EL (cell line): ENCODE data around the gene CPA1.
A peak's percentile ranks its signal among the peaks of the same experiment; 100 is the strongest.

Source experiments
- DNase-seq: peaks from one replicate; pipeline ENCODE4 v3.0.0-alpha.2; 2016

Gene CPA1

DNA sequence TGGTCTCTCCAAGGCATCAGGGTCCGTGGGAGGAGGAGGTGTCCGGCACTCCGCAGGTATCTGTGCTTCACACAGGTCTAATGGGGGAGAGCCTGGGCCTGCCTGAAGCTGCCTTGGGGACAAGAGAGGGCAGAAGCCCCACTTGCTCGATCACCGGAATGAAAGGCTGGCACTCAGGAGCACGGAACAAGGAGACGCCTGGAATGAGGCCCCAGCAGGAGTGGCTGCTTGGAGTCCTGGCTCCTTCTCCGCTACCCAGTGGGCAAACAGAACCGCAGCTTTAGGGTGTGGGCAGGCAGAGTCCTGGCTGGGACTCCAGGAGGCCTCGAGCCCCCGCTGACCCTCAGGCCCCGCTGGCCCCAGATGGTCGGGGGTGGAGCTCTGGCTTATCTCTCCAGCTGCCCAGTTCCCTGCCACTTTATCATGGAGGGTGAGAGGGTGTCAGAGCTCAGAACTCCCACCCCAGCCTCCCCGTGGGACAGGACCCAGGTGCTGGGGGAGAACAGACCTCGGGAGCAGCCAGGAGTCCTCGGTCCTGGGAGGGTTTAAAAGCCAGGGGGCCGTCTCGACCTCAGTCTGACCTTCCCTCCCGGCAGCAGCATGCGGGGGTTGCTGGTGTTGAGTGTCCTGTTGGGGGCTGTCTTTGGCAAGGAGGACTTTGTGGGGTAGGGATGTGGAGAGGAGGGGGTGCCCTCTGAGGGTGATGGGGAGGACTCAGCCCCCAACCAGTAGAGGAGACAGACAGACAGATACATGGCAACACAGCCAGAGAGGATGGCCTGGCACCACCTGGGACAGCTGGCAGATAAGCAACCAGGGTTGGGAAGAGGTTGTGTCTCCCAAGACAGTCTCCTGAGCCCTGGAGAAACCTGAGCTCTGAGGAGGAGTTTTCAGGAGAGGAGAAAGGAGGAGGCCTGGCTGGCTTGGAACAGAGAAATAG lies at the start of gene CPA1:
CPA1 (plus strand) TSS at position 574 of the 940 bp plus-strand sequence; CDS start at position 601, 27 bp downstream.
- DNase-seq, result no peak

DNA sequence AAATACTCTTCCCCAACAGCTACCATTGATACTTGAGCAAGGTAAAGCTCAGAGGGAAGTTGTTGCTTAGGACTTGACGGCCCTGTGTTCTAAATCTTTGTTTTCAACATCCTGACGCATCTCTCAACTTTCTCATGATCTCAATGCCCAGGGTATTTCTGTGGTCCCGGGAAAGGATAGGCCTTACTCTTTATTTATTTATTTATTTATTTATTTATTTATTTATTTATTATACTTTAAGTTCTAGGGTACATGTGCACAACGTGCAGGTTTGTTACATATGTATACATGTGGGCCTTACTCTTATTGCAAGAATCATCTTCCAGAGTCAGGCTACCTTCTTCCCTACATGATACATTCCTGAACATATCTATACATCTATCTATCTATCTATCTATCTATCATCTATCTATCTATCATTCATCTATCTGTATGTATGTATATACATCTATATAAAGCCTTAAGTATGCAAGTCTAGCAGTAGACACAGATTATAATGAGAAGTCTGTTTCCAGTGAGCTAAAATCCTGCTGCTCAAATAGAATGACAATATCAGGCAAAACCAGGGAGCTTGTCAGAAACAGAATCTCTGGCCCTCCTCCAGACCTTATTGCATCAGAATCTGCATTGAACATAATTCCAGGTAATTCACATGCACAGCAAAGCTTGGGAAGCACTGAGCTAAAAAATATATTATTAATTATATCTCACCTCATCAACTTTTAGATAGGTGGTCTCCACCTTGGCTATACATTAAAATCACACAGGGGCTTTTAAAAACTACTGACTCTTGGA lies 47.8 kb upstream of the CPA1 start:
- no peak for DNase-seq

DNA sequence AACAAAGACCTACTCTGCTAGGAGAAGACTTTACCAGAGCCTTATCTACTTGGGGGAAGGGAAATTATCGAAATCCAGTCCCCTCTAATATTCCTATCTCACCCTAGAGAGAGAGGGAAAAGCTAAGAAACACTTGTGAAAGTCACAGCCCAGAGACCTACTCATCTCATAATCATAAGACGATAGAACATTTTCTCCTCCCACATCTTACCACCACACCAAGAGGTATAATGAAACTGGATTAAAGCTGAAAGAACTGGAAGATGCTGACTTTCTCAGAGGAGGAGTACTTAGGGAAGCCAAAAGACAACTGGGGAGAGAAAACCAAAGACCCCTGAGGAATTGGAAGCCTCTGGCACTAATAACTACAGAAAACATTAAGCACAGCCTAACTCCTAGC lies 46.5 kb upstream of the CPA1 start:
- no peak for DNase-seq

DNA sequence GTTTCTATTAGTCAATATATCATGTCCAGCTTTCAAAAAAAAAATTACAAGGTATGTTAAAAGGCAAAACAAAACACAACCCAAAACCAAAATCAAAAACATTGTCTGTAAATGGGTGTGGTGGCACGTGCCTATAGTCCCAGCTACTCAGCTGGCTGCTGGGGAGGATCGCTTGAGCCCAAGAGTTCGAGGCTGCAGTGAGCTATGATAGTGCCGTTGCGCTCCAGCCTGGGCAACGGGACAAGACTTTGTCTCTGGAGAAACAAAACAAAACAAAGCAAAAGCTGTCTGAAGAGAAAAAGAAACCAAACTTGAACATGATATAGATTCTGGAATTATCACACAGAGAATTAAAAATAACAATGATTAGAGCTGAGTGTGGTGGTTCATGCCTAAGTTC lies 46.0 kb upstream of the CPA1 start:
- no peak for DNase-seq

DNA sequence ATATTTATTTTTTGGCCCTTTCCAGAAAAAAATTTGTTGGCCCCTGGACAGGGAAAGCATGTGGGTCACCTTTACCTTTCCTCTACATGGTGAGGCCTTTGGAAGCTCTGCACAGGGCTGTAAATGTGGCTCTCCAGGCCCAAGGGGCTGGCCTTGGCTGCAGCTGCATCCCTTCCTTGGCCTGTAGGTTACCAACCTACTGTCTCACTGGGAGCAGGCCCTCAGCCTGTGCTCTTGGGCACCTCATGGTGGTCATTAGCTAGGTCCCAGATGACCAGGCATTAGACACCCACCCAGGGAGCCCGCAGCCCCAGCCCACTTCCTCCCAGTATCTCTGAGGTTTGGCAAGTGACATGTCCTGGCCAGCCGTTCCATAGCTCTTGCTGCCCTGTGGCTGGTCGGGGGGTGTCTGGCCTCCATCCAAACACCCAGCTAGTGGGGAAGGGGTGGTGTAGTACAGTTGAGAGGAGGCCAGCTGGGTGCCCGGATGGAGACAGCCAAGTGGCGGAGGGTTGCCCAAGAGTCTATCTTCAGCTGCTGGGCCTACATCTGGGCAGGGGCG lies 42.8 kb upstream of the CPA1 start:
- DNase-seq, result no peak

DNA sequence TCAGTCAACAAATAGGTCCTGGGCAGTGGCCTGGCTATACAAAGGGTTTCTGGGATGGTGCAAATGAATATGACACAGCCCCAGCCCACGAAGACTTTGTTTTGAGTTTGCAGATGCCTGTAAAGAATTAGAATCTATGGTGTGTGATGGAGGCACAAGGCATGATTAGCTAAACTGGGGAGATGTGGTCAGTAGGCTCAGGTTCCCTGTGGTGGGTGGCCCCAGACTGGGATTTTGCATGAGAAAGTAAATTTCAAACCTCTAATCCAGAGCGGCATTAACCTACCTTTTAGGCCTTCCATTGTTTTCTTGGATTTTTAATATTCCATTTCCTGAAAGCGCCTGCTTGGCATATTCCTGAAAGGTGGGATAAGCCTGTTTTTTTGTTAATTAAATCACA lies 42.1 kb upstream of the CPA1 start:
- DNase-seq, result no peak

DNA sequence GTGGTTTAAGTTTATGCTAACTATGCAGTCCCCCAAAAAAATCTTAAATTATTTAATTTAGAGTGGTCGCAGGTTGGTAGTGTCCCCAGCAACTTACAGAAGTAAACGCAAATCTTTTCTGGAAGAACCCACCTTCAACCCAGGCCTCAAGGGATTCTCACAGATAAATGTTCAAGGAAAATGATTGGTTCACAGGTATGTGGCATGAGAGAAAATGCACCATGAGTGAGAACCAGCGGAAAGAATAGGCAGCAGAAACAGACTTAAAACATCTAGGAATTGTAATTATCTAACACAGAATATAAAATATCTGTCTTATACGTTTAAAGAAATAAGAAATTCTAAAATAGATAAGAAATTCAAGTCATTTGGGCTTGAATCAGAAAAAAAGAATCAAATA lies 38.4 kb upstream of the CPA1 start:
- no peak for DNase-seq

DNA sequence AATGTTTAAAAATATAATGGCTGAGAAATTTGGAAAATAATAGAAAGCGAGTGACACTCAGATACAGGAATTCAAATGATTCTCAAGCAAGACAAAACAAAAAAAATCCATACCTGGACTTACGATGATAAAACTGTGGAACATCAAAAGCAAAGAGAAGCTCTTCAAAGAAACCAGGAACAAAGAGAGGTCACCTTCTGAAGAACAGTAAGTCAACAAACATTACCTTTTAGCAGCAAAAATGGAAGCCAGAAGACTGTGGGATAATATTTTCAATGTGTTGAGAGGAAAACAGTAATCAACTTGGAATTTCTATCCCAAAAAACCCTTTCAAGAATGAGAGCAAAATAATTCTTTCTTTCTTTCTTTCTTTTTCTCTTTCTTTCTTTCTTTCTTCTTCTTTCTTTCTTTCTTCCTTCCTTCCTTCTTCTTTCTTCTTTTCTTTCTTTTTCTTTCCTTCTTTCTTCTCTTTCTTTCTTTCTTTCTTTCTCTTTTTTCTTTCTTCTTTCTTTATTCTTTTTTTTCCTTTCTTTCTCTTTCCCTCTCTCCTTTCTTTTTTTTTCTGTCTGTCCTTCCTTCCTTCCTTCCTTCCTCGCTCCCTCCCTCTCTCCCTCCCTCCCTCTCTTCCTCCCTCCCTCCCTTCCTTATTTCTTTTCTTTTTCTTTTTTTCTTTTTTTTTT lies 37.5 kb upstream of the CPA1 start:
- no peak for DNase-seq

DNA sequence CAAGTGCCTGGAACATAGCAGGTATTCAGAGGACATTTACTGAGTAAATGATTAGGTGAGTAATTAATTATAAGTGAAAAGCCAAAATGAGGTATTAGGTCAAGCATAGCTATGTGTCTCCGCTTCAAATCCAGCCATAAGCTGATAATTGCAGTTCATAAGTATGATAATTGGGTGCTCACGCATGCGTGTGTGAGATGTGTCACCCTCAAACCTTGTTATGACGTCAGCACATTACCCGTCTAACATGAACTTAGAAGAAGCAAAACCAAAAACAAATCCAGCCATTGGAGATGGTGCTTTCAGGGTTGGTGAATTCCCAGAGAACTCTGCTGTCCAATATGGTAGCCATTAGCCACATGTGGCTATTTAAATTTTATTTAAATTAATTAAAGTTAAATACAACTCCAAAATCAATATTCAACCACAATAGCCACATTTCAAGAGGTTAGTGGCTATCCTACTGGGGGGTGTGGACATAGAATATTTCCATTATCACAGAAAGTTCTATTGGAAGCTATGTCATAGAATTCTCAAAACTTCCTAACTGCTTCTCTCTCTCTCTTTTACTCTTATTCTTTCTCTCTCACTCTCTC lies 35.9 kb upstream of the CPA1 start, which contains the start of gene CPA5:
CPA5 (plus strand) TSS at position 546 of the 596 bp plus-strand sequence. CDS start 1,670 bp downstream, outside the sequence.
- DNase-seq, result no peak

DNA sequence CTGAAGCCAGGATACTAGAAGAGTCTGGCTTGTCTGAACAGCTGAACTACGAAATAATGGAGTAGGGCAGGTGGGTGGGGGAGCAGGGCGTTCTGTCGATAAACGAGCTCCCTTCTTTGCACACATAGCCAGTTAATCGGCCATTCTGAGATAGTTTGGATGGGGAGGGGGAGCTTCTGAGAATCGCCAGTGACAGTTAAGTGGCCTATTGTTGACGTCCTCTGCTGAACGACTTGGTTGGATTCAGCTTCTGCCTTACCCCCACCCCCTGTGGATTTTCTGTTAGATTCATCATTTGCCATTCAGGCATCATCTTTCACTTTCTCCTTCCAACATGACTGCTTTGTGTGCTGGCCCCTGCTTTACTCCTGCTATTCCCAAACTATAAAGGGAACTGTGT lies 35.2 kb upstream of the CPA1 start:
- no peak for DNase-seq

DNA sequence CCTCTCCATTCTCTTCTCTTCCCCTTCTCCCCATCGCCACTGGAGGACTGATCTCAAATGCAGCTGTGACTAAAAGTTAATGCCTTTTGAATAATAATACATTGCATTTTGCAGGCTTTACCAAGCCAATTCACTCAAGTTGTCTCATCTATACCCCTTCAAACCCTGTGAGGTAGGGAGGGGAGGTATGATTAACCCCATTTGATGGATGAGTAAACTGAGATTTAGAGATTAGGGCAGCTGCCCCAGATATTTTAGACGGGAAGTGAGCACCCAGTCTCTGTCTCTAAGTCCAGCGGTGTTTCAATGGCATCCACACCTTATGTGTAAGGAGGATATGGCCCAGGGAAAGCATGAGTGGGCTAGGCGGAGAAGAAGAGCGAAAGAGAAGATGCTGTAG lies 34.6 kb upstream of the CPA1 start:
- DNase-seq, result no peak

DNA sequence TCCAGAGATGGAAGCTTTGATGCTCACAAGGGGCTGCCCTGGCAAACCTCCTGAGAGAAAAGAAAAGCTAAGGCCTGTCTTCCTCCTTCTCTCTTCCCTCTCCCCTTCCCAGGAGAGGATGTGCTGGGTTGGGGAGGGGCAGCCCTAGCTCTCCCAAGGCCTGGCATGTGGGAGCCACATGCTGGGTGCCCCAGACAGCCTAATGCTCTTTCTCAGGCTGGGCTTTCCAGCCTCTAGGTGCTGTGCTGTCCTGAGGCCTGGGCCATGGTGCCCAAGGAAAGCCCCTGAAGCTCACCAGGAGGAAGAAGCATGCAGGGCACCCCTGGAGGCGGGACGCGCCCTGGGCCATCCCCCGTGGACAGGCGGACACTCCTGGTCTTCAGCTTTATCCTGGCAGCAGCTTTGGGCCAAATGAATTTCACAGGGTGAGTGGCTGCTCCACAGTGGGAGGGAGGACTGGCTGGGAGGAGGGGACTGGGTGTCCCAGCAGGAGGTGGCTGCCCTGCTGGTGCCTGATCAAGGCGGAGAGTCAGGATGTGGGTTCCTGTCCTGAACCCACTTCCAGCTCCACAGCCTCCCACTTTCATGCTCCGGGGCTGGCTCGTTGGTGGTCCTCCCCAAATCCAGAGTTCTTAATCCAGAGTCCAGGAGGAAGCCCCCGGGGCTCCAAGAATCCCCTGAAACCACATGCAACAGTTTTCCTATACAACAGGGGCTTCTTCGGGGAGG lies 34.0 kb upstream of the CPA1 start:
- no peak for DNase-seq

DNA sequence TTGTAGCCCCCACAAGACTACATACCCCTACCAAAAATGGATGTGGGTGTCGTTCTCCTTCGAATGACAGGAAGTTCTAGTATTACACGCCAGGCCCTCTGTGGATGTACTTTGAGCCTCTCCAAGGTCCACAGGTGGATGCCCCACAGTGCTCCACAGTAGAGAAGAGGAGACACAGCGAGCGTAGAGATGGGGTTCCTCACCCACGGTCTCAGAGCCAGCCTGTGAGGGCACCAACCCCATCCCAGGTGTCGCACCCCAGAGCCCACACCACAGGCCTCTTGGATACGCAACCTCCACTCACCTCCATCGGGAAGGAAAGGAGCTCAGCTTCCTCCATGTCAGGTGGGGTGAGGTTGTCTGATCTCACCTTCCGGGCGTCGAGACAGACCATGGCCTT lies 33.4 kb upstream of the CPA1 start:
- no peak for DNase-seq

DNA sequence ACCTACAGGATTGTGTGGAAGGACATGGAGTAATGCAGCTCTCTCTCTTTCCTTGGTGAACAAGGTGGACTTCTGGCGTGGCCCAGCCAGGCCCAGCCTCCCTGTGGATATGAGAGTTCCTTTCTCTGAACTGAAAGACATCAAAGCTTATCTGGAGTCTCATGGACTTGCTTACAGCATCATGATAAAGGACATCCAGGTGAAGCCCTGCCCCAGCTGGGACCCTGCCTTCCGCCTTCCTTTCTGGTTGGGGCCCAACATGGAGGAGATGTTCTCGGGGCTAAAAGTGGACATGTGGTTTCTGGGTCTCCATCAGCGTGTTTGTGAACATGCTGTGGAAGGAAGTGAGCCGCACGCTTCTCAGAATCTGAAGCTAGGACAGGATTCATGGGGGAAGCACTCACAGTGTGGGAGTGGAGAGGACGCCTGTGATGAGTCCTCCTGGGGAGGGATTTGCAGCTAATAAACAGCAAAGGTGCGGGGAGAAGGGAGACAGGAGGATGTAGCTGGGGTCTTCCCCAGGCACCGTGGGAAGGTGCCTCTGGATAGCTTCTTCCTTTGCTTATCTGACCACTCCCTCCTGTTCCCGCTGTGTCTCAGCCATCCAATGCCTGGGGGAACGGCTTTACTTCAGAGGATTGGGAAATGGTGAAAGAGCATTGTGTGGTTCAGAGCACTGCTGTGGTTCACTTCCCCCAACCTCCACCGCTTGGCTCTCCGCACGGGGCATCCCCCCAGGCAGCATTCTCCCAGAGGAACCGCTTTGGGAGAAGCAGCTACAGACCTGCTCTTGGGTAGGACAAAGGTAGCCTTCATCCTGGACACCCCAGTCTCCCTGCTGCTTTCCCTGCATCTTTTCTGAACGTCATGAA lies 30.1 kb upstream of the CPA1 start:
- peak; percentile 39 for DNase-seq

DNA sequence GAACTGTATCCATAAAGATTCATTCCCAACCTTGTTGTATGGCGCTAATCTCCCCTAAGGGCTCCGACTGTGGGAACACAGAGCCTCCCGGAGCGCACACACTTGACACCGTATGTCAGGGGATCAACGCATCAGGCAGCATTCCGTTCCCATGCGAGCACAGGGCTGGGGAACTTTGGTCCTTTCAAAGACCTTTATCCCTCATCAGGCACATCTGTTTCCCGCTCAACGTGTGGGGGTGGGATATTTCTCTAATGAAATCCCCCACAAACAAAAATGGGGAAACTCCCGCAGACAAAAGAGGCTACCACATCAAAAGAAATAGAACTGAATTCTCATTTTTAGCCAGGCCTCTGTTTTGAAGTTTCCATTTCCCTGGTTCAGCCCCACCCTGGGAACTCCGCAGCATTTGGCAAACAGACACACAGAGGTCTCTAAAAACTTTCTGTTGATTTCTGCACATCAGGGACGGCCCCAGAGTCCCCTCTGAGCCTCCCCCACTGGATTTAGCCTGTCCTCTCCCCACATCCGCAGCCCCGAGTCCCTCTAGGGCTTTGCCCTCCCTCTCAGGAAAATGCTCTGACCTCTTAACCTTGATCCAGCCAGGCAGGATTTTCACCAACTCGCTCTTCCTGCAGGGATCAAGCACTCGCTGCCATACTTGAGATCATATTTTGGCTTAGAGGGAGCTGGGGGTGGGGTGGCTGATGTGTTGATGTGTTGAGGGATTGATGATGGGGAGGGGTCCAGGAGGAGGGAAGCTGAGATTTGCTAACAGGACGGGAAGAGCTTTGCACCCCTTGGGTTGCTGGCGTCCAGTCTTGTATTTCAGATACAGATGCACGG lies 29.1 kb upstream of the CPA1 start:
- DNase-seq, result no peak

DNA sequence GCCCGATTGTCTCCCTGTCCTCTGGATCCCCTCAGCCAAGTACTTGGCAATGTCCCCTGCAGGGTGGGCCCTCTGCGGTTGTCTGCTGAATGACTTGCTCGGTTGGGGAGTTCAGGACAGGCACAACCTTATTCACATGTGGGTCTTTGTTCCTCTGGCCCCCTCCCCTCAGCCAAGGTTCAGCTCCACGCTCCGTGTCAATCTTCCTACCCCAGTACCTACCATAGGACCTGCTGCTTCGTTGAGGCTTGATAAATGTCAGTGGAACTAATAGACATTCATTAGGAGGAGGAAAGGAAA lies 28.6 kb upstream of the CPA1 start:
- DNase-seq, result no peak

DNA sequence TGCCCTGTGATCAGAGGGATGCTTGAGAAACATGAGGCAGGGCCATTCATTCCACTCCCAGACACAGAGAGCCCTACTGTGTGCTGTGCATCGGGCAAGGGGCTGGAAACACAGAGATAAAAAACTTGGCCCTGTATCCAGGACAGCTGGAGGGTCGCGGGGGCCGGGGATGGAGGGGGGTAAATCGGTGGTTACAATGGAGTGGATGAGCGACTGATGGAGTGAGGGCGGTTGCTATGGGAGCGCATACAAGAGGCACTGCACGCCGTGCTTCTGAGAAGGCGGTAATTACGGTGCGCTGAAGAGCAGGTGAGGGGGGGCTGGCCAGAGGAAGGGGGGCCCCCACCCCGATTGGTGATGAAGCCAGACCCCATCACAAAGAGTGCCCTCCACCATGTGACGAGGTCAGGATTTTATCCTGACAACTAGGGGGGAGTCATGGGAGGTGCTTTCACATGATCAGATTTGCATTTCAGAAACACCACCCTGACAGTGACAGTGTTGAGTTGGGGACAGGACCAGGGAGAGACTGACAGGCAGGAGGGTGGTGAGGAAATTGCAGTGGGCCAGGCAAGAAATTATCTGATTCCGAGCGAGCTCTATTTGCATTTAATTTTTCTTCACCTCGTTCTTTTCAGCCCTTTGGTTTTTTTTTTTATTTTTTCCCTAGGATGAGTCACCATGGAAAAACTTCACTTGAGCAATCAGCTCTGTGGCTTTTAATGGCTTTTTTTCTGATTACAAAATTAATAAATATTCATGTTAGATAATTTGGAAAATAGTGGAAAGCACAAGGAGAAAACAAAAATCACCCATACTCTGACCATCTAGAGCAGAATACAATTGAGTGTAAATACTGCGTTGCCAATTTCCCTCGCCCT lies 27.9 kb upstream of the CPA1 start:
- DNase-seq, result peak; percentile 70

DNA sequence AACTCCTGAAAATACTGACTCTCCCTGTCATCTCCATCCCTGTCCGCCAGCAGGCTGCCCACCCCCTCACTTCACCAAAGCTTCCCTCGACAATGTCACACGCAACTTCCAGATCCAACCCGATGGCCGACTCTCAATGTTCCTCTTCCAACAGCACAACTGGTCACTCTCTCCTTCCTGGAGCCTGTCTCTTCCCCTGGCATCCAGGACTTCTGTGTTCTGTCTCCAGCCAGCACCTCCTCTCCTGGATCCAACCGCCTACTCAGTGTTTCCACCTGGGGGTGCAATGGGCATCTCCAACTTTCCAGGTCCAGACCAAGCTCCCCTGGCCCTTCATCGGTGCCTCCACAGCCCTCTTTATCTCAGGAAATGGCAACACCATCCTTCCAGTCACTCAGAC lies 27.1 kb upstream of the CPA1 start:
- no peak for DNase-seq
